H1 (cell line): ENCODE data around the gene PLA2G15.

ENCODE experiments used
- ASH2L ChIP-seq: fragments of 200-600, 300-600 bp; sonication (generic); IDR thresholded peaks from one replicate; pipeline ENCODE4 v1.7.1; 2017; ENCODE audit warnings: low read length
- CEBPB ChIP-seq: IDR thresholded peaks from 2 replicates; pipeline ENCODE4 v1.6.1; 2012; ENCODE audit warnings: low read depth, low read length
- EP300 ChIP-seq, 2 experiments: IDR thresholded peaks; 1 replicate in 1 of 2; 2 replicates in 1 of 2; pipeline ENCODE4 v1.6.1; 2011 to 2012; ENCODE audit warnings: low read depth in 2 of 2, low read length in 2 of 2, mild to moderate bottlenecking in 2 of 2, borderline replicate concordance in 1 of 2, inconsistent platforms in 1 of 2, moderate library complexity in 1 of 2
- JUN ChIP-seq: IDR thresholded peaks from 2 replicates; pipeline ENCODE4 v1.6.1; 2011; ENCODE audit warnings: low read depth, mild to moderate bottlenecking, improper control_type of control experiment, low read length
- JUND ChIP-seq: IDR thresholded peaks from 2 replicates; pipeline ENCODE4 v1.6.1; 2011; ENCODE audit warnings: mild to moderate bottlenecking, improper control_type of control experiment, low read length
- SP4 ChIP-seq: IDR thresholded peaks from 2 replicates; pipeline ENCODE4 v1.6.1; 2012; ENCODE audit warnings: low read length, inconsistent platforms
- TCF12 ChIP-seq: IDR thresholded peaks from 2 replicates; pipeline ENCODE4 v1.6.1; 2011; ENCODE audit warnings: low read depth, mild to moderate bottlenecking, low read length
- TF ChIP-seq, protein P1 (sequence below): IDR thresholded peaks from 2 replicates; pipeline ENCODE4 v1.6.1; 2012; ENCODE audit warnings: inconsistent platforms
- TF ChIP-seq, protein P2 (sequence below), 3 experiments: IDR thresholded peaks; 1 replicate in 2 of 3; 2 replicates in 1 of 3; pipeline versions ENCODE4 v1.5.1 to v1.6.1; 2011; ENCODE audit warnings: low read length in 3 of 3, mild to moderate bottlenecking in 3 of 3, inconsistent platforms in 2 of 3, low read depth in 1 of 3, moderate library complexity in 1 of 3; ENCODE audit not compliant: insufficient read depth in 1 of 3; ENCODE audit errors: control extremely low read depth in 1 of 3

DNA sequence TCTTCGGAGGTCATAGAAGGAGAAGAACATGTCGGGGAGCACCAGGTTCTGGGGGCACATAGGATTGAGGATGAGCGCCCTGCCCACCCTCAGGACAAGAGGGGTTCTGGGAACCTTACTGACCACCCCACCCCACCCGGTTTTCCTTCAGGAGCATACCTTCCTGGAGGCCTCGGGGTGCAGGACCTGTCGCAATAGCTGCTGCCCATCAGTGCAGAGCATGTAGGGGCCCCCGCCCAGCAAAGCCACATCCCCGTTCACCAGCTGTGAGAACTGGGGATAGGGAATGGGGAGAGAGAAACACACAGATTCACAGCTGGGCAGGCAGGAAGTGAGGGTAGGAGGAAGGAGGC is 11.4 kb upstream of the PLA2G15 start:
- TF ChIP-seq, protein P1, sequence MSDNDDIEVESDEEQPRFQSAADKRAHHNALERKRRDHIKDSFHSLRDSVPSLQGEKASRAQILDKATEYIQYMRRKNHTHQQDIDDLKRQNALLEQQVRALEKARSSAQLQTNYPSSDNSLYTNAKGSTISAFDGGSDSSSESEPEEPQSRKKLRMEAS, result no peak
- TF ChIP-seq, protein P2, sequence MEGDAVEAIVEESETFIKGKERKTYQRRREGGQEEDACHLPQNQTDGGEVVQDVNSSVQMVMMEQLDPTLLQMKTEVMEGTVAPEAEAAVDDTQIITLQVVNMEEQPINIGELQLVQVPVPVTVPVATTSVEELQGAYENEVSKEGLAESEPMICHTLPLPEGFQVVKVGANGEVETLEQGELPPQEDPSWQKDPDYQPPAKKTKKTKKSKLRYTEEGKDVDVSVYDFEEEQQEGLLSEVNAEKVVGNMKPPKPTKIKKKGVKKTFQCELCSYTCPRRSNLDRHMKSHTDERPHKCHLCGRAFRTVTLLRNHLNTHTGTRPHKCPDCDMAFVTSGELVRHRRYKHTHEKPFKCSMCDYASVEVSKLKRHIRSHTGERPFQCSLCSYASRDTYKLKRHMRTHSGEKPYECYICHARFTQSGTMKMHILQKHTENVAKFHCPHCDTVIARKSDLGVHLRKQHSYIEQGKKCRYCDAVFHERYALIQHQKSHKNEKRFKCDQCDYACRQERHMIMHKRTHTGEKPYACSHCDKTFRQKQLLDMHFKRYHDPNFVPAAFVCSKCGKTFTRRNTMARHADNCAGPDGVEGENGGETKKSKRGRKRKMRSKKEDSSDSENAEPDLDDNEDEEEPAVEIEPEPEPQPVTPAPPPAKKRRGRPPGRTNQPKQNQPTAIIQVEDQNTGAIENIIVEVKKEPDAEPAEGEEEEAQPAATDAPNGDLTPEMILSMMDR (IDR thresholded peaks at IDR 0.05; ENCODE audit: control extremely low read depth in 1 of 3, insufficient read depth in 1 of 3, low read depth in 1 of 3, low read length in 3 of 3), result no peak
- TF ChIP-seq CEBPB, result no peak
- no peak for TF ChIP-seq EP300 (IDR thresholded peaks at IDR 0.05; ENCODE audit: borderline replicate concordance in 1 of 2, low read depth in 2 of 2, low read length in 2 of 2)
- no peak for TF ChIP-seq JUN
- no peak for TF ChIP-seq TCF12
- no peak for TF ChIP-seq SP4
- no peak for TF ChIP-seq JUND
- TF ChIP-seq ASH2L, result no peak
